Measurements from ENCODE around the gene CGB2.

- no peak for TF ChIP-seq TAF1 (IDR thresholded peaks at IDR 0.05; ENCODE audit: borderline replicate concordance, low read depth, low read length)
- TF ChIP-seq POLR2A (IDR thresholded peaks at IDR 0.05; ENCODE audit: low read depth, low read length), result no peak
These were observed 9.6 kb upstream of the CGB2 start for GRCh38 chr19:49022116-49022515.

Data from GM12892 (cell line).